ENCODE results near the gene CFAP99.

The CFAP99 gene

DNA sequence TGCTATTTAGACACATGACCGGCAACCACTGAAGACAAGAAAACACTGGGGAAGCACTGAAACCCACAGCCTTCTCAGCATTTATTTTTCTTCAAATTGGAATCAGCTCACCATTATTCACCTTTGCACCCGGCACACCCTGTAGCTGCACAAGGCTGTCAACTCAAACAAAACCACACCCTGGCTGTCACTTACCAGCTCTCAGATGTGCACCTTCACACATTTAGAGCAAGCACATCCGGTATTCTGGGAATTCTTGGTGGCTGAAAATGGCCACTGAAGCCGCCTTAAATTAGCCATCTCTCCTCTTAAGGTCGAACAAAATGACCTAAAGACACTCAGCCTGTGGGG lies 6.2 kb upstream of the CFAP99 start:
- DNase-seq (ENCODE audit: low spot score): no peak

DNA sequence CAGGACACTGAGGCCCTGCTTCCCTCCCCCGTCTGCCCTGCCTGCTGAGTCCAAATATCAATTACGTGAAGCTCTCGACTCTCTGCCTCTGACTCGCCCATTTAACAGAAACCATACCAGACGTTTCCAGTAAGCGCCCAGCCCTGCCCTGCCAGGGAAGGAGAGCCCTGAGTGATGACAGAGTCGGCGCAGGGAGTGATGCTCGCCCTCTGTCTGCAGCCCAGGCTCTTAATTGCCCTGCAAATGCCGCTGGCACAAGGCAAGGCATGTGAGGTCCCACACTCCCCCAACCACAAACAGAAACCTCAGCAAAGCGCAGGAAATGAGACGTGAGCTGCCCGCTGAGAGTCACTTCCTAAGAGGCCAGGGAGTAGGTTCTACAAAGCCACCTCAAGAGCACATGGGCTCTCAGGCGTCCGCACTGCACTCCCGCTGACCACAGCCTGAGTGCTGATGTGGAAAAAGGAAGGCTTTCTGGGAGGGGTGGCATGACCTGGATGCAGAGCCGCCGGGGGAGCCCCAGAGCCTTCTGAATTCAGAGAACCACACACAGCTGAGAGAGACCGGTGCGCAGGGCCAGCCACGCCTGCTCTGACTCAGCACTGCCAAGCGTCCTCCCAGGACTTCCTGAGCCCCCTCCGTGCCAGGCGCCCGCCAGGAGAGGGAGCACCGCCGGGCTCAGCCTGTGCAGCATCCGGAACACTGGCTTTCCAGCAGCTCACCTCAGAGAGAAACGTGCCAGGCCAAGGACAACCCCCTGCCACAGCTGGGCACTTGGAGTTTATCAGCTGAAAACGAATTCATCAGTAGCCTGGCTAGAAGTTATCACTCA lies 5.7 kb upstream of the CFAP99 start:
- peak; percentile 97 for DNase-seq (ENCODE audit: low spot score)

DNA sequence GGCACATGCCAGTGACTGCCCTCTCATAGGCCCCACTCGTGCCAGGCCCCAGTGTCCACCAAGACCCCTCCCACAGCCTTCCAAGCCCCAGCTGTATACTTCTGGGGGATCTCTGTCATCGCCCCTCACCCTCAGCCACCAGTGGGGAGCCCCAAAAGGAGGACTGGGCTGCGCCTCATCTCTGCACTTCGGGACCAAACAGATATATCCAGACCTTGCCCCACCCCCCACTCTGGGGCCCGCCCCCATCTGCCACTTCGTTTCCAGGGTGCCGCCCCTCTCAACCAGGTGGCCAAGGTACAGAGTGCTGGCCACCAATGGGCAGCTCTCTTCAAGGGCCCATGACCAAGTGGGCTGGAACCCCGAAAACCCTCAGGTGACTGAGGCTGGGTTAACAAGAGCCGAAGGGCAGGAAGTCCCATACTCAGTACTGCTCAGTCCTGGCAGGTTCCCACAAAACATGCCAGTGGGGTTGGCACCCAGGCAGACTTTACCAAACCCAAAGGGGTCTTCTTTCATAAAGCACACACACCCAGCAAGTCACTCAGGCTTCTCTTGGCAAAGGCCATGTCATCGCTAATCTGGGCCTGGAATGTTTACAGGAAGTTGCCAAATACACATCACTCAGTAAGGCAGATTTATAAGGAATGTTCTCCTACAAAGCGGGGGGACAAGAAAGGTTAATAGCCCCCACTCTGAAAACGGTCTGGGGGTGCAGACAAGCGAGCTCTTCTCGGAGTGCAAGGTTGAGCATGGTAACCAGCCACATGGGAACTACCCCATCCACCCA lies 4.7 kb upstream of the CFAP99 start:
- DNase-seq (ENCODE audit: low spot score): peak; percentile 29

GRCh38 chr4:2415213-2415612 lies 3.5 kb upstream of the CFAP99 start:
- DNase-seq (ENCODE audit: low spot score): no peak

DNA sequence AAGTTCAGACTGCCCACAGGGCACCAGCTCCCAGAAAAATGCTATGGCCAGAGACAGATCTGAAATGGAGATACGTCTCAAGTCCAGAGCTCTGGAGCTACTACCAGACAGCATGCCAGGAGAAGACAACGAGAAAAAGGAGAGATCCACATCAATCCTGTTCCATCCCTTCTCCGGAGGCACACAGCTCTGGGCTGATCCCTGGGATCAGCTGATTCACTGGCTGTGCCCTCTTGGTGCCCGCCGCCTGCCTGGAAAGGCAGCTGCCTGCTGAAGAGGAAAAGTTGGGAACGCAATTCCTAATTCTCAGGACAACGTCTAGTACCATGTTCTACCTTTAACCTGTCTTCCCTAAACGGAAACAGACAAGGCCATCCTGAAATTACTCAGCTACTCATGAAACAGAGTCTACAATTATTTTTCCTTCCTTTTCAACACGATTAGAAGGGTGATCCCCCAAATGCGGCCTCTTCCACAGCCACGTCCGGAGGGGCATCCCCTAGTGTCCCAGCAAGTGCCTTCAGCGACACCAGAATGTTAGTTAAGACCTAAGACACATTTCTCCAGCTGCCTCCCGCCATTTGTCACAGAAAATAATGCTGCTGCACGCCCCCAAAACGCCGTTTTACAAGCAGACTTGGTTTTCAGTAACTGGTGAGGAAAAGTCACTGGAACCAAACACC lies 2.7 kb upstream of the CFAP99 start:
- DNase-seq (ENCODE audit: low spot score): no peak

- DNase-seq (ENCODE audit: low spot score): no peak
Measured at GRCh38 chr4:2416564-2417225, 2.1 kb upstream of the CFAP99 start.

GRCh38 chr4:2417226-2417764 lies 1.5 kb upstream of the CFAP99 start:
- DNase-seq (ENCODE audit: low spot score): no peak

GRCh38 chr4:2417765-2418649 lies 748 bp upstream of the CFAP99 start, which contains the start of gene ZFYVE28:
TSS of gene ZFYVE28 (minus strand) at chr4:2418645. CDS start at chr4:2418323, 322 bp downstream.
- no peak for DNase-seq (ENCODE audit: low spot score)

- DNase-seq (ENCODE audit: low spot score): no peak
Measured at GRCh38 chr4:2419814-2420213, 1.1 kb downstream of the CFAP99 start.

- no peak for DNase-seq (ENCODE audit: low spot score)
Measured at GRCh38 chr4:2421928-2422327, 3.2 kb downstream of the CFAP99 start.

GRCh38 chr4:2423066-2423465 lies 4.3 kb downstream of the CFAP99 start:
- DNase-seq (ENCODE audit: low spot score): no peak

DNA sequence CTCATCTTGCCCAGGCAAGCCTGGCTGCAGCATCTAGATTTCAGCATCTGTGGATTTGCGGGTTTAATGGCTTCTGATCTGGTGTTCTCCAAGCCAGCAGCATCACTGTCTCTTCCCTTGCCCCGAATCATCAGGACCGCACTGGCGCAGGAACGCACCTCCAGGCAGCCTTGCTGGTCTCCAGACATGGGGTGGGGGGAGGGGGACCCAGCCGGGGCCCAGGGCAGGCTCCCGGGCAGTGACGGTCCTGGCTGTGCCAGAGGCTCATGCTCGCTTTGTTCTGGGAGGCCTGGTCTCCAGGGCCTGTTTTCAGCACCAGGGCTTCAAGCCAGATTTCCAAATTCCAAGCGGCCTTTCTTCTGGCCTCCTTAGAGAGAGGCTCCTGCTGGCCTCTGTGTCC lies 4.9 kb downstream of the CFAP99 start:
- DNase-seq (ENCODE audit: low spot score): no peak

- no peak for DNase-seq (ENCODE audit: low spot score)
Measured at GRCh38 chr4:2424581-2424980, 5.8 kb downstream of the CFAP99 start.

DNA sequence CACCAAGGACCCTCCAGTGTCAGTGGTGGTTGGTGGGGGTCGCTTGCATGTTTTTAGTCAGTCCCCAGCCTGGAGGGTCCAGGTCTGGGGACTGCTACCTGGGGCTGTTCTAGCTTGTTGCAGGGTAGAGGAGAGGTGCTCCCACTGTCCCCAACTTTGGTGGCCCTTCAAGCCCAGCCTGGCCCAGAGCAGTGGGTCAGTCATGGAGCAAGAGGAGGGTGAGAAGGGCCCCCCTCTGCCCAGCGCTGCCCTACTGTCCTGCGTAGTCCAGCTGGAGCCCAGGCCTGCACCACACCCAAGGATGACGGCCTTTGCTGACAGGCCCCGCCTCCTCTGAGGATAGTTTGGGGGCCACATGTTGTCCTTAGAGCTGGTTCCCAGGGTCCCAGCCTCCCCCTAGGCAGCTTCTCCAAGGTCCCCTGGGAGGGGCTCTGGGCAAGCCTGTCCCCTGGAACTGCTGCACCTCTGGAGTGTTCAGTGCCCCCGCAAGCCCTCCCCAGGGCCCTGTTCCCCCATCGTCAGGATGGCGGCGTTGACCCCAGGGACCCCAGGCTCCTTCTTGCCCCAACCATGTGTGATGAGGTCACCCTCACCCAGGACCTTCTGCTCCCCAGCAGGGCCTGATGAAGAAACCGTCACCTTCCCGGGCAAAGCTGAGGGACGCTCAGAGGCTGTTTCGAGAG lies 6.8 kb downstream of the CFAP99 start:
- no peak for DNase-seq (ENCODE audit: low spot score)

- no peak for DNase-seq (ENCODE audit: low spot score)
Measured at GRCh38 chr4:2426069-2426397, 7.3 kb downstream of the CFAP99 start.

DNA sequence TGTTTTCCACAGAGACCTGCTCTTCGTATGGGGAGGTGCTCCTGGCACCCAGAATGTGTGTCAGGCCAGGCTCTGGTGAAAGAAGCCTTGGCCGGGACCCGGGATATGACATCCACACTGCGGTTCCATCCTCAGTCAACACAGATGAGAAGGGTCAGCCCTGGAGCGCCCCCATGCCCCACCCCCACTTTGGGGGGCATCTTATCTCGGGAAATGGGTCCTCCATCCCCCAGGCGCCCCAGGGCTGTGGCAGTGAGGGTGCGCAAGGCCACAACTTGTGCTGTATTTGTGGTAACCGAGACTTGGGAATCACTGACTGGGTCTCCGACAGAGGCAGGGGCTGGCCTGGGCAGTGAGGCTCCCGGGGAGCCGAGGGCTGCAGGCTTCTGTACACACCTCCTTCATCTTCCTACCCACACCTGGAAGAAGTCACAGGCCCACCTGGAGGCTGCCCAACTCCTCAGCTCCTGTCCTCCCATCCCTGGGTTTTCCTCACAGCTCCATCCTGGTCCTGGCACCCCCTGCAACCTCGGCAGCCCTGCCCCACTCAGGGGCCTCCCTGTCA lies 8.0 kb downstream of the CFAP99 start:
- no peak for DNase-seq (ENCODE audit: low spot score)

DNA sequence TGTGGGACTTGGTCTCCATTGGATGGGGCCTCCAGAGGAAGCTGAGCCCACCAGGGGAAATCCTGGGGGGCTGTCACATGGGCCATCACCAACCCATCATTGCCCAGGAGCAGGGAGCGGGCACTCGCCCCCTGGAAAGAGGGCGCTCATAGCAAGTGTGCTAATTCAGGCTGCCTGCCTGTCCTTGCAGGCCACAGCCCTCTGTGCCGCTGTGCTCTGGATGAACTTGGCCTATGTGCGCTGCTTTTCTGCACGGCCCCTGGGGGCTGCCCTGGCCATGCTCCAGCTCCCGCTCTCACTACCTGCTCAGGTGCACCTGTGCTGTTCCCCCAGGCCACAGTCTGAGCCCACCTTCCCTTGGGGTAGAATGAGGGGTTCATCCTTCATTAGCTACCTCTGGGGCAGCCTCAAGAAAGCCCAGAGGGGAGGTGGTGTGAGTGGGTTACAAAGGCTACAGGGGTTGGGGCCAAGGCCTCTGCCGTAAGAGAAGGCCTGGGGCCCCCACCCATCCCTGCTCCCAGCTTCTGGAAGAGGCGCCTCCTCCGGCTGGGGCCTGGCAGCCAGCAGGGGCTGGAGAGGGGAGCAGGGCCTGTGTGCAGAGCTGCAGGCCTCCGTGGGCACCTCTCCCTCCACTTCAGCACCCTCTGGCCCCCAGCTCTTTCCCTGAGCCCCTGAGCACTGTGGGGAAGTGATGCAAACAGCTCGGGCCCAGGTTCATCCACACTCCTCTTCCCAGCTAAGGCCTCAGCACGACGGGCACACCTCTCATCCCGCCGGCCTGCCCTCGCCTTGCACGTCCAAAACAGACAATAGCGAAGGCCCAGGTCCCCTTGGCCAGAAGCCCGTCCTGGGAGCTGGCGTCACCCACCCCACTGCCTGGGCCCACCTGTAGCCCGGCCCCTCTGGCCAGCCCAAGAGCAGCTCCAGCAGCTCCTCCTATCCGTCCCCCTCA lies 8.9 kb downstream of the CFAP99 start:
- no peak for DNase-seq (ENCODE audit: low spot score)

DNA sequence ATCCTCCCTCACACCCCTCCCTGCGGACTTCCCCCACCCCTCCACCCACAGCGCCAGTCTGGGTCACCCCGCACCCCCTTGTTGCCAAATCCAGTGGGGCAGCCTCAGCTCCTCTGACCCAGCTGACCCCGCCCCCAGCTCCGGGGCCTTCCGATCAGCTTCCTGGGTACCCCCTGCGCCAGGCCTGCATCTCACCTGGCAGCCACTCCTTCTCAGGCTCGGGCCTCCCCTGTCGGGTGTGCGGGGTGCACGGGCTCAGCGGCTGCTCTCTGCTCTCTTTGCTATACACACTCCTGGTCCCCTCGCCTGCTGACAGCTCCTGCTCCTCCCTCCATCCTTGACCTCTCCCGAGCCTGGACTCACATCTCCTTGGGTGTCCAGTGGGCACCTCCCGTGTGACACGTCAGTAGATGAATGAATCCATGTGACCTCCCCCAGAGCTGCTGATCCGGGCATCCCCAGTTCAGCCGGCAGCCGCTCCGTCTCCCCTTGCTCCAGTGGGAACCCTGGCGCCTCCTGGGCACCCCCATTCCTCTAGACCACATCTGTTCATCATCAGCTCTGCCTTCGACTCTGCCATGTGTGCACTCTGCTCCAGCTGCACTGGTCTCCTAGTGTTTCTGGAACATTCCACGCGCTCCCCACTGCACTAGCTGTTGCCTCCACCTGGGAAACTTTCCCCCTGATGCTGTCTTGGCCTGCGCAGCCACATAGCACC lies 9.9 kb downstream of the CFAP99 start:
- DNase-seq (ENCODE audit: low spot score): no peak

Measured in kidney tubule cell (primary cell).